NB4 (cell line): ENCODE data around the gene GSKIP.

Source experiments
- DNase-seq: peaks from one replicate; pipeline ENCODE4 v3.0.0; 2010; ENCODE audit warnings: low read depth
- H3K4me3 ChIP-seq: one replicate; pipeline ENCODE4 v1.5.1; 2011; ENCODE audit warnings: mild to moderate bottlenecking, low read depth, low read length, moderate library complexity
- MYC ChIP-seq: IDR thresholded peaks from 2 replicates; pipeline ENCODE4 v1.6.1; 2011; ENCODE audit warnings: low read depth, low read length
- POLR2A ChIP-seq: IDR thresholded peaks from 2 replicates; pipeline ENCODE4 v1.6.1; 2011; ENCODE audit warnings: mild to moderate bottlenecking; ENCODE audit not compliant: insufficient read length; ENCODE audit errors: extremely low read depth
- TF ChIP-seq, protein P1 (sequence below): IDR thresholded peaks from 2 replicates; pipeline ENCODE4 v1.6.1; 2011; ENCODE audit warnings: low read depth, low read length
- TF ChIP-seq, protein P2 (sequence below): IDR thresholded peaks from one replicate; pipeline ENCODE4 v1.5.1; 2012; ENCODE audit warnings: low read depth, low read length

GSKIP gene, protein sequence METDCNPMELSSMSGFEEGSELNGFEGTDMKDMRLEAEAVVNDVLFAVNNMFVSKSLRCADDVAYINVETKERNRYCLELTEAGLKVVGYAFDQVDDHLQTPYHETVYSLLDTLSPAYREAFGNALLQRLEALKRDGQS

DNA sequence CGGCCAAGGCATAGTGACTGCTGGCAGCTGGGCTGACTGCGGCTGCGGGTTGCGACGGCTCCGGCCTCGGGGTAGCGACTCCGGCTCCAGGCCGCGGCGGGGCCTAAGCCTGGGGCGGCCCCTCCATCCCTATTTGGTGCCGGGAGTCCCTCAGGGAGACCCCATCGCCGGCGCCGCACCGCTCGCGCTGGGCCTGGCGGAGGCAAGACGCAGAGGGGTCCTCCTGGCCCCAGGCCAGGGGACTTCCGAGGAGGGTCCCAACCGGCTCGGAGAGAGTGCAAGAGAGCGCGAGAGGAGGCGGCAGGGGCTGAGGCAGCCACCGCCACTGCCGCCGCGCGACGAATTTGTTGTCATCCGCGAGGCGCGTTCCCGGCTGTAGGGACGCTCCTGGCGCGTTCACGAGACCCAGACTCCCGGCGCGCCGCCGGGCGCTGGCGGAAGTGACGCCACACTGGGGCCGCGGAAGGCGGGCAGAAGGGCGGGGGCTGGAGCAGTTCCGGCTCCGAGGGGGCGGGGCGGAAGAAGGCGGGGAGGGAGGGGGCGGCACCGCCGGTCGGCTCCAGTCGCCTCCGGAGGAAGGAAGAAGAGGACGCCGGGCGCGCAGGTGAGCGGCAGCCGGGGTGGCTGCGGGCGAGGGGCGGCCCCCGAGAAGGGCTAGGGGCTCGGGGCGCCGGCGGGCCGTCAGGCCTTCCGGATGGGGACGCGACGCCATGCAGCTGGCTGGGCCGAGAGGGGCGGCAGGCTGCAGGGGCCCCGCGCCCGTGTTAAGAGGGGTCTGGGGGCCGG lies at the start of gene GSKIP, which contains the start of gene ATG2B:
GSKIP (plus strand) TSS at position 562 of the 786 bp plus-strand sequence. CDS start 18,722 bp downstream, outside the sequence.
ATG2B (minus strand) TSS at position 377 of the 786 bp plus-strand sequence; CDS start at position 12, 365 bp downstream.
- DNase-seq: peak; percentile 94
- H3K4me3 ChIP-seq: peak within 1 kb of the TSS; percentile 89
- TF ChIP-seq, protein P1, sequence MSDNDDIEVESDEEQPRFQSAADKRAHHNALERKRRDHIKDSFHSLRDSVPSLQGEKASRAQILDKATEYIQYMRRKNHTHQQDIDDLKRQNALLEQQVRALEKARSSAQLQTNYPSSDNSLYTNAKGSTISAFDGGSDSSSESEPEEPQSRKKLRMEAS: no peak
- TF ChIP-seq POLR2A: peak; percentile 66

DNA sequence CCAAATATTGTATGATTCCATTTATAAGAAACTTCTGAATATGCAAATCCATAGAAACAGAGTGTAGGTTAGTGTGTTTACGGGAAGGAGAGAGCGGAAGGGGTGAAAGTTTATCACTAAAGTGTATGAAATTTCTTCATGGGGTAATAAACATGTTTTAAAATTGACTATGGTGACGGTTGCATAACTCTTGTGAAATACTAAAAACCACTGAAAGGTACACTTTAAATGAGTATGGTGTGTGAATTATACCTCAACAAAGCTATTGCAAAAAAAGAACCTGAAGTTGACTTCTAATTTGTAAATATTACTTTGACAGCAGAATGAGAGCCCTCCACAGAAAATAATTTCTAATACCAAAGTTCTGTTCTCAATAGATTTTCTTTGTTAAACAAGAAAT lies 47.2 kb upstream of the GSKIP start:
- DNase-seq: no peak
- TF ChIP-seq POLR2A (no peak), MYC (no peak)
- TF ChIP-seq, protein P2, sequence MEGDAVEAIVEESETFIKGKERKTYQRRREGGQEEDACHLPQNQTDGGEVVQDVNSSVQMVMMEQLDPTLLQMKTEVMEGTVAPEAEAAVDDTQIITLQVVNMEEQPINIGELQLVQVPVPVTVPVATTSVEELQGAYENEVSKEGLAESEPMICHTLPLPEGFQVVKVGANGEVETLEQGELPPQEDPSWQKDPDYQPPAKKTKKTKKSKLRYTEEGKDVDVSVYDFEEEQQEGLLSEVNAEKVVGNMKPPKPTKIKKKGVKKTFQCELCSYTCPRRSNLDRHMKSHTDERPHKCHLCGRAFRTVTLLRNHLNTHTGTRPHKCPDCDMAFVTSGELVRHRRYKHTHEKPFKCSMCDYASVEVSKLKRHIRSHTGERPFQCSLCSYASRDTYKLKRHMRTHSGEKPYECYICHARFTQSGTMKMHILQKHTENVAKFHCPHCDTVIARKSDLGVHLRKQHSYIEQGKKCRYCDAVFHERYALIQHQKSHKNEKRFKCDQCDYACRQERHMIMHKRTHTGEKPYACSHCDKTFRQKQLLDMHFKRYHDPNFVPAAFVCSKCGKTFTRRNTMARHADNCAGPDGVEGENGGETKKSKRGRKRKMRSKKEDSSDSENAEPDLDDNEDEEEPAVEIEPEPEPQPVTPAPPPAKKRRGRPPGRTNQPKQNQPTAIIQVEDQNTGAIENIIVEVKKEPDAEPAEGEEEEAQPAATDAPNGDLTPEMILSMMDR: no peak
- TF ChIP-seq, protein P1: no peak
- H3K4me3 ChIP-seq: no peak overlapping the region

DNA sequence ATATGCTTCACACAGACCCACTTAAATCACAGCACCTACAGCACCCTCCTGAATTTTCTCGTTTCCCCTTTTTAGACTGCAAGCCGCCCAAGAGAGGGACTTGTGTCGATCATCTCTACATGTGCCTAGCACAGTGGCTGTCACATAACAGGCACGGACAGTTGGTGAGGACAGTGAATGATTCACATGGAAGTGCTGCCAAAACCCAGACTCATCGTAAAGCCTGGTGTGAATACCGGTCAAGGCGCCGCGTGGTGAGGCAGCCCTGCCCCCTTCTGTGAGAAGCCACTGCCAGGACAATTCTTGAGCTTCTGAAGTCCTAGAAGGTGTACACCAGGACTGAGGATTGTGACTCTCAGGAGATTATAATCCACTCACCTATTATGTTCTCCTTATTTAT lies 44.5 kb upstream of the GSKIP start:
- TF ChIP-seq, protein P1: no peak
- TF ChIP-seq MYC (no peak), POLR2A (no peak)
- TF ChIP-seq, protein P2: no peak
- H3K4me3 ChIP-seq: no peak overlapping the region
- no peak for DNase-seq

DNA sequence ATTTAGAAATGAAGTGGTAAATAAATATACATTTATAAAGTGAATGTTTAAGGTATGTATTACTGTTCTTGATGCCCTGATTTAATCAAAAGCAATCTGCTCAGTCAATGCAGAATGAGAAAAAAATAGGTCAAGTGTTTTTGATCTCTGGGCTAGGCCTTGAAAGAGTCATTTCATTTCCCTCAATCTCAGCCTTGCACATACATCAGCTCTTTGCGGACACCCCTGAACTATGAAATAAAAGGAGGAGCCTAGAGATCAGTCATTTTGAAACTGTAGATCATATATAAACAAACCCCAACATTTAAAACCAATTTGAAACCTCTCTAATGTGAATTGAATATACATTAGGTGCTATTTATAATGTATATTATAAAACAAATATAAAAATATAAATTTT lies 42.7 kb upstream of the GSKIP start:
- H3K4me3 ChIP-seq: no peak overlapping the region
- TF ChIP-seq, protein P1: no peak
- TF ChIP-seq POLR2A: no peak
- TF ChIP-seq MYC: no peak
- TF ChIP-seq, protein P2: no peak
- DNase-seq: no peak

DNA sequence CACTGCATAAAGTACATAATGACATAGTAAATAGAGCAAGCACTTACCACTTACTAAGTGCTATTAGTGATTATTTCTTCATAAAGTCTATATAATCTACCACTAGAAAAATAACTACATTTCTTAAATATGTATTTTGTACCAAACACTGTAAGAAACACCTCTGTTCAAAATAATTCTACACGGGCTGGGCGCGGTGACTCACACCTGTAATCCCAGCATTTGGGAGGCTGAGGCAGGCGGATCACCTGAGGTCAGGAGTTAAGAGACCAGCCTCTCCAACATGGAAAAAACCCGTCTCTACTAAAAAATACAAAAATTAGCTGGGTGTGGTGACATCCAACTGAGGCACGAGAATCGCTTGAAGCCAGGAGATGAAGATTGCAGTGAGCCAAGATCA lies 39.1 kb upstream of the GSKIP start:
- TF ChIP-seq, protein P2: no peak
- no peak for DNase-seq
- H3K4me3 ChIP-seq: no peak overlapping the region

DNA sequence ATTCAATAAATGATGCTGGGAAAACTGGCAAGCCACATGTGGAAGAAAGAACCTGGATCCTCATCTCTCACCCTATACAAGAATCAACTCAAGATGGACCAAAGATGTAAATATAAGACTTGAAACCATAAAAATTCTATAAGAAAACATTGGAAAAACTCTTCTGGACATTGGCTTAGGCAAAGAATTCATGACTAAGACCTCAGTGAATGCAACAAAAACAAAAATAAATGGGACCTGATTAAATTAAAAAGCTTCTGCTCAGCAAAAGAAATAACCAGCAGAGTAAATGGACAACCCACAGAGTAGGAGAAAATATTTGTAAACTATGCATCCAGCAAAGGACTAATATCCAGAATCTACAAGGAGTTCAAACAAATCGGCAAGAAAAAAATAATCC lies 24.8 kb upstream of the GSKIP start:
- TF ChIP-seq, protein P2: no peak
- TF ChIP-seq MYC (no peak), POLR2A (no peak)
- TF ChIP-seq, protein P1: no peak
- H3K4me3 ChIP-seq: no peak overlapping the region
- no peak for DNase-seq
